Gastrocnemius medialis (tissue), 4 donors: ENCODE measurements around the gene SMURF2. TPM values are rescaled to one million over a fixed set of nuclear protein-coding genes. Genes with fewer than 3 reads are reported as not detected.

Experiments used
- ATAC-seq, 2 donors: fragments of 150-250 bp; one replicate each; pipeline ENCODE4 v1.9.1; 2016
- DNase-seq, 2 donors: peaks; one replicate each; pipeline ENCODE4 v3.0.0-alpha.2; 2019
- H3K27ac ChIP-seq, 4 donors: fragments of 200-600 bp; sonication (generic); 1 replicate in 1 of 4; 2 replicates in 3 of 4; pipeline ENCODE4 v1.5.1; 2016 to 2018; ENCODE audit warnings: mild to moderate bottlenecking in 2 of 4, moderate library complexity in 1 of 4
- H3K27me3 ChIP-seq, 3 donors: fragments of 200-600 bp; sonication (generic) in 2 of 3; 1 replicate in 1 of 3; 2 replicates in 2 of 3; pipeline versions ENCODE4 v1.5.1 to v1.6.0; 2016 to 2019; ENCODE audit warnings: mild to moderate bottlenecking in 1 of 3, moderate library complexity in 1 of 3
- H3K36me3 ChIP-seq, 2 donors: fragments of 200-600 bp; sonication (generic) in 1 of 2; one replicate each; pipeline ENCODE4 v1.5.1; 2017 to 2018
- H3K4me1 ChIP-seq, 2 donors: fragments of 200-600 bp; sonication (generic) in 1 of 2; one replicate each; pipeline ENCODE4 v1.5.1; 2016 to 2017; ENCODE audit warnings: mild to moderate bottlenecking in 2 of 2
- H3K4me3 ChIP-seq, 4 donors: fragments of 200-600 bp; sonication (generic) in 3 of 4; 1 replicate in 1 of 4; 2 replicates in 3 of 4; pipeline ENCODE4 v1.5.1; 2016 to 2019; ENCODE audit warnings: mild to moderate bottlenecking in 2 of 4
- H3K9me3 ChIP-seq, 3 donors: fragments of 200-600 bp; sonication (generic) in 2 of 3; 1 replicate in 1 of 3; 2 replicates in 2 of 3; pipeline ENCODE4 v1.5.1; 2016 to 2019
- POLR2A ChIP-seq, 2 donors: fragments of 450-650 bp; IDR thresholded peaks; one replicate each; pipeline ENCODE4 v1.6.1; 2017; ENCODE audit warnings: antibody characterized with exemption in 2 of 2, mild to moderate bottlenecking in 2 of 2, moderate library complexity in 2 of 2
- in situ Hi-C, 4 donors: fragments of 200-750 bp; cut with MboI; loops; one replicate each; pipeline versions ENCODE4 v1.15.0 to v1.8.0; 2017; ENCODE audit warnings: low sequenced_read_pairs in 4 of 4
- intact Hi-C: fragments of 100-400 bp; cut with DNase I; formaldehyde crosslinking; loops from one replicate; pipeline ENCODE4 v1.15.1; 2023; ENCODE audit warnings: low total_unique reads
- total RNA-seq, 4 donors: library from RNA; depleted of rRNA; stranded (reverse); fragments of >200 nt; gene quantifications; one replicate each; pipeline versions ENCODE4 v1.1.0 to v1.2.3, GENCODE V29; 2016
- TF ChIP-seq, protein P1 (sequence below), 5 experiments: fragments of 450-650 bp in 3 of 5; fragments of 200-600 bp in 2 of 5; sonication (generic) in 2 of 5; IDR thresholded peaks in 4 of 5; conservative IDR thresholded peaks in 1 of 5; 1 replicate in 4 of 5; 2 replicates in 1 of 5; pipeline ENCODE4 v1.5.1; 2016 to 2019; ENCODE audit warnings: antibody characterized with exemption in 5 of 5, mild to moderate bottlenecking in 3 of 5, moderate library complexity in 3 of 5

Gene SMURF2
- total RNA-seq, 4 donors from 2014 or later: 8.9 to 15.3 (median 11.4) TPM

DNA sequence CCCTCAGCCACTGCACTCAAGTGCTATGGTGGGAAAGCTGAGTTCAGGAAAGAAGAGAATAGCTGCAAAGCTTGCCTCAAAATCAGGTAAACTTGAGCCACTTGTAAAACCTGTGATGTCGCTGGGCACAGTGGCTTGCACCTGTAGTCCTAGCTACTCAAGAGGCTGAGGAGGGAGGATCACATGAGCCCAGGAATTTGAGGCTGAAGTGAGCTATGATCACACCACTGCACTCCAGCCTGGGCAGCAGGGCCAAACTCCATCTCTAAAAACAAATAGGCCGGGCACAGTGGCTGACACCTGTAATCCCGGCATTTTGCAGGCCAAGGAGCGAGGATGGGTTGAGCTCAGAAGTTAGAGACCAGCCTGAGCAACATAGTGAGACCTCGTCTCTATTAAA, 26.4 kb upstream of the SMURF2 start:
- H3K4me1 ChIP-seq: no peaks in the 10 kb centered on the region
- ATAC-seq (no peak), DNase-seq (no peak)
- in situ Hi-C loops: no loop called here
- intact Hi-C loops: no loop called here
- H3K27ac ChIP-seq: no peak overlapping the region
- no peaks in the 10 kb centered on the region for H3K36me3 ChIP-seq
- no peak overlapping the region for H3K4me3 ChIP-seq
- H3K27me3 ChIP-seq: no peaks in the 10 kb centered on the region
- no peak for TF ChIP-seq POLR2A (IDR thresholded peaks at IDR 0.05)
- TF ChIP-seq, protein P1, sequence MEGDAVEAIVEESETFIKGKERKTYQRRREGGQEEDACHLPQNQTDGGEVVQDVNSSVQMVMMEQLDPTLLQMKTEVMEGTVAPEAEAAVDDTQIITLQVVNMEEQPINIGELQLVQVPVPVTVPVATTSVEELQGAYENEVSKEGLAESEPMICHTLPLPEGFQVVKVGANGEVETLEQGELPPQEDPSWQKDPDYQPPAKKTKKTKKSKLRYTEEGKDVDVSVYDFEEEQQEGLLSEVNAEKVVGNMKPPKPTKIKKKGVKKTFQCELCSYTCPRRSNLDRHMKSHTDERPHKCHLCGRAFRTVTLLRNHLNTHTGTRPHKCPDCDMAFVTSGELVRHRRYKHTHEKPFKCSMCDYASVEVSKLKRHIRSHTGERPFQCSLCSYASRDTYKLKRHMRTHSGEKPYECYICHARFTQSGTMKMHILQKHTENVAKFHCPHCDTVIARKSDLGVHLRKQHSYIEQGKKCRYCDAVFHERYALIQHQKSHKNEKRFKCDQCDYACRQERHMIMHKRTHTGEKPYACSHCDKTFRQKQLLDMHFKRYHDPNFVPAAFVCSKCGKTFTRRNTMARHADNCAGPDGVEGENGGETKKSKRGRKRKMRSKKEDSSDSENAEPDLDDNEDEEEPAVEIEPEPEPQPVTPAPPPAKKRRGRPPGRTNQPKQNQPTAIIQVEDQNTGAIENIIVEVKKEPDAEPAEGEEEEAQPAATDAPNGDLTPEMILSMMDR (IDR thresholded peaks at IDR 0.05 in 4 of 5, conservative IDR thresholded peaks at IDR 0.05 in 1 of 5): no peak
- H3K9me3 ChIP-seq: no peaks in the 10 kb centered on the region

DNA sequence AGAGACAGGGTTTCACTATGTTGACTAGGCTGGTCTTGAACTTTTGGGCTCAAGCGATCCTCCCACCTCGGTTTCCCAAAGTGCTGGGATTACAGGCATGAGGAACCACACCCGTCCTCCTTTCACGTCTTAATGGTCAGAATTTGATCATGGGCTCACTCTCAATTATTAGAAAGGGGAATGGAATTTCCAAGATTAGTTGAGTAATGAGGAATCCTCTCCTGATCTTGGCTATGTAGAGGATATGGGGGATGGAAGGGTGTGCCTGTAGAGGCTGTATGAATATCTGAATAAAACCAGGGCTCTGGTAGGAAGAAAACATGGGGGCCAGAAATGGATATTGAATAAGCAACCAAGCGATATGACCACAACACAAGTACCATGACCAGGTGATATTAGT, 25.9 kb upstream of the SMURF2 start:
- ATAC-seq: no peak
- in situ Hi-C loops (no loop called here), intact Hi-C loops (no loop called here)
- TF ChIP-seq, protein P1 (IDR thresholded peaks at IDR 0.05 in 4 of 5, conservative IDR thresholded peaks at IDR 0.05 in 1 of 5): no peak
- no peak for TF ChIP-seq POLR2A (IDR thresholded peaks at IDR 0.05)
- H3K4me1 ChIP-seq: no peaks in the 10 kb centered on the region
- no peak overlapping the region for H3K27ac ChIP-seq
- H3K36me3 ChIP-seq: no peaks in the 10 kb centered on the region
- DNase-seq: no peak
- H3K4me3 ChIP-seq: no peak overlapping the region
- H3K27me3 ChIP-seq: no peaks in the 10 kb centered on the region
- H3K9me3 ChIP-seq: no peaks in the 10 kb centered on the region

DNA sequence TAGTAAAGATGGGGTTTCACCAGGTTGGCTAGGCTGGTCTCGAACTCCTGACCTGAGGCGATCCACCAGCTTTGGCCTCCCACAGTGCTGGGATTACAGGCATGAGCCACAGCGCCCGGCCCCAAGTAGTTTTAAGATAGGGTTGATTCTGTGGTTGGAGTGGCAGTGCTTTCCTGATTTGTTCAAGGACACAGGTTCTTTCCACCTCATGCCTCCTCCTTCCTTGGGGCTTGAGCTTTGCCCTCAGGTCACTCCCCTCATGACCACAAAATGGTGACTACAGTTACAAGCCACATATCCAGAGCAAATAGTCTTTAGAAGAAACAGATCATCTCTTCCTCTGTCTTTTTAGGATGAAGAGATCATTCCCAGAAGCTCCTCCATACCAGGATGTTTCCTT, 25.3 kb upstream of the SMURF2 start:
- H3K4me3 ChIP-seq: no peak overlapping the region
- DNase-seq (no peak), ATAC-seq (no peak)
- in situ Hi-C loops (no loop called here), intact Hi-C loops (no loop called here)
- no peaks in the 10 kb centered on the region for H3K9me3 ChIP-seq
- H3K4me1 ChIP-seq: no peaks in the 10 kb centered on the region
- no peak overlapping the region for H3K27ac ChIP-seq
- no peaks in the 10 kb centered on the region for H3K27me3 ChIP-seq
- TF ChIP-seq POLR2A (IDR thresholded peaks at IDR 0.05): no peak
- TF ChIP-seq, protein P1 (IDR thresholded peaks at IDR 0.05 in 4 of 5, conservative IDR thresholded peaks at IDR 0.05 in 1 of 5): no peak
- no peaks in the 10 kb centered on the region for H3K36me3 ChIP-seq

DNA sequence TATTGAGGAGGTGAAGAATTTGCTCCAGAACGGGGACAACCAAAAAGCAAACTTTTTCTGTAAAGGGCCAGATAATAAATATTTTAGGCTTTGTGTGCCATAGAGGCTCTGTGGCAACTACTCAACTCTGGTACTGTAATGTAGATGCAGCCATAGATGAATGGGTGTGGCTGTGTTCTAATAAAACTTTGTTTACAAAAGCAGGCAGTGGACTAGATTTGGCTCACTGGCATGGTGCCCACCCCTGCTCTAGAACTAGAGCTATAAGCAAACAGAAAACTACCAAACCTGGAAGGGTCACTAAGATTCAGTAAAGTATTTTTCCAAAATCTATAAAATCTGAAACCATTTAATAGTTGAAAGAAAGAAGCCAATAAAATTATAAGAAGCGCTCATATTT, 24.6 kb upstream of the SMURF2 start:
- no peaks in the 10 kb centered on the region for H3K27me3 ChIP-seq
- intact Hi-C loops (no loop called here), in situ Hi-C loops (no loop called here)
- DNase-seq (no peak), ATAC-seq (no peak)
- H3K4me1 ChIP-seq: no peaks in the 10 kb centered on the region
- no peak overlapping the region for H3K4me3 ChIP-seq
- H3K36me3 ChIP-seq: no peaks in the 10 kb centered on the region
- no peak overlapping the region for H3K27ac ChIP-seq
- TF ChIP-seq, protein P1 (IDR thresholded peaks at IDR 0.05 in 4 of 5, conservative IDR thresholded peaks at IDR 0.05 in 1 of 5): no peak
- TF ChIP-seq POLR2A (IDR thresholded peaks at IDR 0.05): no peak
- H3K9me3 ChIP-seq: no peaks in the 10 kb centered on the region

DNA sequence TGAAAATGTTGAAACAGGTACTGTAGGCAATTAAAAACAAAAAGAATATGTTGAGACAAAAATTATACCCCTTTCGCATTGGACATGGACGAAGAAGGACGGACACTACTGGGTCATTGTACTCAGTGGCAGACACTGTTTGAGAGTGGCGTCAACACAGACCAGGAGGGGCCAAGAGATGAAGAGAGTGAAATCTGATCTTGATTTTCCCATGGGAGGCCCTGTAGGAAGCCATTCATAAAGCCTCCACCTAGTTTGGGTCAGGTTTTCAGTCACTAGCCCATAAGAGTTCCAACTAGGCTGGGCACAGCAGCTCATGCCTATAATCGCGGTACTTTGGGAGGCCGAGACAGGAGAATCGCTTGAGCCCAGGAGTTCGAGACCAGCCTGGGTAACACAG, 23.6 kb upstream of the SMURF2 start:
- no peak for DNase-seq
- no peak overlapping the region for H3K4me3 ChIP-seq
- intact Hi-C loops: no loop called here
- no peak for TF ChIP-seq POLR2A (IDR thresholded peaks at IDR 0.05)
- TF ChIP-seq, protein P1 (IDR thresholded peaks at IDR 0.05 in 4 of 5, conservative IDR thresholded peaks at IDR 0.05 in 1 of 5): no peak
- no peaks in the 10 kb centered on the region for H3K36me3 ChIP-seq
- no peak for ATAC-seq
- H3K9me3 ChIP-seq: no peaks in the 10 kb centered on the region
- H3K4me1 ChIP-seq: no peaks in the 10 kb centered on the region
- no peaks in the 10 kb centered on the region for H3K27me3 ChIP-seq
- in situ Hi-C loops: no loop called here
- H3K27ac ChIP-seq: no peak overlapping the region
